B cell (primary cell): ENCODE results near the gene AQP10. TPM values are rescaled to one million over a fixed set of nuclear protein-coding genes. Genes with fewer than 3 reads are reported as not detected.

ENCODE experiments used
- ATAC-seq: fragments of 200-7000 bp; cut with Tn5 transposase; one replicate; pipeline ENCODE4 v1.10.0; 2021; ENCODE audit warnings: low read depth, mild to moderate bottlenecking, moderate number of reproducible peaks, moderate library complexity
- CTCF ChIA-PET: fragments of 350-600 bp; sonication (Branson Sonifier 250); formaldehyde crosslinking; loops from one replicate; lab custom pipeline; 2021; ENCODE audit warnings: antibody characterized with exemption, inconsistent platforms; lab: Charles Lee
- POLR2A ChIA-PET: fragments of 350-600 bp; sonication (Branson Sonifier 250); formaldehyde crosslinking; loops from one replicate; lab custom pipeline; 2021; ENCODE audit warnings: antibody characterized with exemption; lab: Charles Lee
- DNase-seq: peaks from one replicate; pipeline ENCODE4 v3.0.0; 2013
- H2AFZ ChIP-seq: 2 replicates; pipeline ENCODE4 v1.6.1; 2012; ENCODE audit warnings: mild to moderate bottlenecking, low read depth, low read length; ENCODE audit not compliant: insufficient read depth, poor library complexity, severe bottlenecking
- H3K27ac ChIP-seq, 2 donors: 1 replicate in 1 of 2; 2 replicates in 1 of 2; pipeline ENCODE4 v1.5.1; 2012 to 2013; ENCODE audit warnings: low read length in 2 of 2, mild to moderate bottlenecking in 2 of 2, moderate library complexity in 1 of 2
- H3K27me3 ChIP-seq, 4 experiments: fragments of 200-600 bp in 1 of 4; sonication (generic) in 1 of 4; replicated peaks in 1 of 4; 1 replicate in 2 of 4; 2 replicates in 2 of 4; pipeline versions ENCODE4 v1.6.1 to v1.7.0; 2013 to 2016; ENCODE audit warnings: low read length in 3 of 4, mild to moderate bottlenecking in 2 of 4, mixed read lengths in 1 of 4, moderate library complexity in 1 of 4; ENCODE audit not compliant: insufficient read depth in 4 of 4, control insufficient read depth in 3 of 4; ENCODE audit errors: control extremely low read depth in 1 of 4
- H3K36me3 ChIP-seq, 2 experiments: replicated peaks in 1 of 2; 1 replicate in 1 of 2; 2 replicates in 1 of 2; pipeline versions ENCODE4 v1.6.1 to v1.7.1; 2013; ENCODE audit warnings: low read length in 1 of 2; ENCODE audit not compliant: insufficient read depth in 2 of 2, control insufficient read depth in 1 of 2; ENCODE audit errors: control extremely low read depth in 1 of 2, extremely low read depth in 1 of 2
- H3K4me1 ChIP-seq, 2 donors: fragments of 200-600 bp in 1 of 2; sonication (generic) in 1 of 2; 1 replicate in 1 of 2; 2 replicates in 1 of 2; pipeline versions ENCODE4 v1.5.1 to v1.6.1; 2013 to 2017; ENCODE audit warnings: low read length in 2 of 2; ENCODE audit not compliant: control insufficient read depth in 2 of 2, insufficient read depth in 2 of 2
- H3K4me2 ChIP-seq: replicated peaks from 2 replicates; pipeline ENCODE3; 2012; ENCODE audit warnings: mild to moderate bottlenecking, low read depth, low read length; ENCODE audit not compliant: poor library complexity, severe bottlenecking
- H3K4me3 ChIP-seq, 5 experiments: fragments of 200-600 bp in 1 of 5; sonication (generic) in 1 of 5; 1 replicate in 3 of 5; 2 replicates in 2 of 5; pipeline versions ENCODE4 v1.5.1 to v1.7.0; 2011 to 2016; ENCODE audit warnings: low read length in 4 of 5, mild to moderate bottlenecking in 4 of 5, low read depth in 2 of 5, control low read depth in 1 of 5, moderate library complexity in 1 of 5; ENCODE audit not compliant: insufficient read depth in 1 of 5; ENCODE audit errors: control extremely low read depth in 1 of 5, extremely low read depth in 1 of 5
- H3K79me2 ChIP-seq: fragments of 200-600 bp; sonication (generic); one replicate; pipeline ENCODE4 v1.6.0; 2016; ENCODE audit warnings: low read length; ENCODE audit not compliant: control insufficient read depth, insufficient read depth
- H3K9ac ChIP-seq: fragments of 200-600 bp; sonication (generic); 2 replicates; pipeline ENCODE4 v1.6.1; 2017; ENCODE audit warnings: mild to moderate bottlenecking, low read length, moderate library complexity
- H3K9me3 ChIP-seq, 3 donors: one replicate each; pipeline versions ENCODE4 v1.6.1 to v1.7.1; 2013; ENCODE audit warnings: low read length in 2 of 3; ENCODE audit not compliant: control insufficient read depth in 2 of 3, insufficient read depth in 1 of 3; ENCODE audit errors: control extremely low read depth in 1 of 3
- H4K20me1 ChIP-seq: 2 replicates; pipeline ENCODE4 v1.6.0; 2012; ENCODE audit warnings: mild to moderate bottlenecking, low read length; ENCODE audit not compliant: insufficient read depth, control insufficient read depth, poor library complexity, severe bottlenecking
- H3K27ac Mint-ChIP-seq: one replicate; pipeline ENCODE4 v1.8.0; 2021; ENCODE audit warnings: mixed read lengths
- H3K27me3 Mint-ChIP-seq: one replicate; pipeline ENCODE4 v1.8.0; 2021; ENCODE audit warnings: mixed read lengths
- H3K4me1 Mint-ChIP-seq: one replicate; pipeline ENCODE4 v1.8.0; 2021; ENCODE audit warnings: mixed read lengths
- H3K4me3 Mint-ChIP-seq: one replicate; pipeline ENCODE4 v1.8.0; 2021; ENCODE audit warnings: mixed read lengths
- H3K9me3 Mint-ChIP-seq: one replicate; pipeline ENCODE4 v1.8.0; 2022; ENCODE audit warnings: mixed read lengths; ENCODE audit not compliant: insufficient read depth
- EZH2 ChIP-seq: IDR thresholded peaks from 2 replicates; pipeline ENCODE4 v1.6.1; 2012; ENCODE audit warnings: borderline replicate concordance, low read depth, mild to moderate bottlenecking, moderate library complexity, low read length; ENCODE audit not compliant: insufficient read depth, poor library complexity, severe bottlenecking
- WGBS: methylation state at CpG from one replicate; pipeline ENCODE4 v1.1.5; 2013; ENCODE audit warnings: missing lambda C conversion rate; ENCODE audit not compliant: insufficient coverage; 5-methylcytosine and 5-hydroxymethylcytosine counted together
- intact Hi-C: fragments of 100-400 bp; cut with micrococcal nuclease; formaldehyde crosslinking; loops from one replicate; pipeline ENCODE4 v1.10.0; 2022
- polyA plus RNA-seq: library from polyadenylated mRNA; depleted of rRNA; stranded (reverse); fragments of >200 nt; gene quantifications from 2 replicates; pipeline ENCODE4 v1.2.3, GENCODE V29; 2012
- total RNA-seq, 2 donors: library from RNA; stranded (reverse); fragments of 120-200 nt in 1 of 2; gene quantifications; 1 replicate in 1 of 2; 2 replicates in 1 of 2; pipeline versions ENCODE4 v1.2.3 to v1.2.4, GENCODE V29; 2013 to 2022
- TF ChIP-seq, protein P1 (sequence below): fragments of 200-600 bp; IDR thresholded peaks from one replicate; pipeline ENCODE4 v1.8.0; 2022; ENCODE audit warnings: antibody characterized with exemption, mild to moderate bottlenecking

Gene AQP10
- total and polyA plus RNA-seq, 2 donors (not counting 1 experiment from before 2014, with no cell fraction given), result 0.06 TPM; not detected in 1

DNA sequence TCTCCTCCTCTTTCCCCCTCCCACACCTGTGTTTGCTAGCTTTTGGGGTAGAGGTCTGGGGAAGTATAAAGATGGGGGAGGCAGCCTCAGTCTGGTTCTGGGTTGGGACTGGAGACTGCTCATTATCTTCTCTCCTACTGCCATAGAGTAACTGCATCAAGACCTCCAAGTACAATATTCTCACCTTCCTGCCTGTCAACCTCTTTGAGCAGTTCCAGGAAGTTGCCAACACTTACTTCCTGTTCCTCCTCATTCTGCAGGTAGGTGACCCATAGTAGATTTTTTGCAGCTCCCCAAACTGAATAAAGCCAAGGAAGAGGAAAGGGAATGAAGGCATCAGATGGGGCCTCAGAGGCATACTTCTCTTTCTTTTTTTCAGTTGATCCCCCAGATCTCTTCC, 9.8 kb downstream of the AQP10 start:
- ATAC-seq (no peak), DNase-seq (no peak)
- H3K9me3 Mint-ChIP-seq, result no peaks in the 10 kb centered on the region
- peaks cover 42 to 57% of the 10 kb centered on the region in 2 donors for H3K4me1 ChIP-seq
- ChIA-PET CTCF (interaction anchor here (0.8 kb wide), 1 partner anchor 229 kb away, joined by 3 read pairs; no protein-coding TSS in a partner anchor), POLR2A (no interaction called here)
- H3K36me3 ChIP-seq, result peaks cover 0 to 25% of the 10 kb centered on the region in 2 experiments
- no peaks in the 10 kb centered on the region for H3K27me3 ChIP-seq
- intact Hi-C loops, result no loop called here
- H3K4me1 Mint-ChIP-seq, result peaks cover 53% of the 10 kb centered on the region
- peaks cover 14% of the 10 kb centered on the region for H4K20me1 ChIP-seq
- H3K27ac ChIP-seq, result no peak overlapping the region
- H3K27me3 Mint-ChIP-seq, result no peaks in the 10 kb centered on the region
- no peaks in the 10 kb centered on the region for H3K79me2 ChIP-seq
- peak overlapping the region; percentile 13 for H3K4me3 Mint-ChIP-seq
- H3K9ac ChIP-seq, result no peak overlapping the region
- H3K27ac Mint-ChIP-seq, result peak overlapping the region; percentile 50
- H3K9me3 ChIP-seq, result no peaks in the 10 kb centered on the region
- no peak overlapping the region for H2AFZ ChIP-seq
- TF ChIP-seq, protein P1, sequence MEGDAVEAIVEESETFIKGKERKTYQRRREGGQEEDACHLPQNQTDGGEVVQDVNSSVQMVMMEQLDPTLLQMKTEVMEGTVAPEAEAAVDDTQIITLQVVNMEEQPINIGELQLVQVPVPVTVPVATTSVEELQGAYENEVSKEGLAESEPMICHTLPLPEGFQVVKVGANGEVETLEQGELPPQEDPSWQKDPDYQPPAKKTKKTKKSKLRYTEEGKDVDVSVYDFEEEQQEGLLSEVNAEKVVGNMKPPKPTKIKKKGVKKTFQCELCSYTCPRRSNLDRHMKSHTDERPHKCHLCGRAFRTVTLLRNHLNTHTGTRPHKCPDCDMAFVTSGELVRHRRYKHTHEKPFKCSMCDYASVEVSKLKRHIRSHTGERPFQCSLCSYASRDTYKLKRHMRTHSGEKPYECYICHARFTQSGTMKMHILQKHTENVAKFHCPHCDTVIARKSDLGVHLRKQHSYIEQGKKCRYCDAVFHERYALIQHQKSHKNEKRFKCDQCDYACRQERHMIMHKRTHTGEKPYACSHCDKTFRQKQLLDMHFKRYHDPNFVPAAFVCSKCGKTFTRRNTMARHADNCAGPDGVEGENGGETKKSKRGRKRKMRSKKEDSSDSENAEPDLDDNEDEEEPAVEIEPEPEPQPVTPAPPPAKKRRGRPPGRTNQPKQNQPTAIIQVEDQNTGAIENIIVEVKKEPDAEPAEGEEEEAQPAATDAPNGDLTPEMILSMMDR, result no peak
- TF ChIP-seq EZH2, result no peak
- no peak overlapping the region for H3K4me3 ChIP-seq
- peak overlapping the region; percentile 16 for H3K4me2 ChIP-seq

DNA sequence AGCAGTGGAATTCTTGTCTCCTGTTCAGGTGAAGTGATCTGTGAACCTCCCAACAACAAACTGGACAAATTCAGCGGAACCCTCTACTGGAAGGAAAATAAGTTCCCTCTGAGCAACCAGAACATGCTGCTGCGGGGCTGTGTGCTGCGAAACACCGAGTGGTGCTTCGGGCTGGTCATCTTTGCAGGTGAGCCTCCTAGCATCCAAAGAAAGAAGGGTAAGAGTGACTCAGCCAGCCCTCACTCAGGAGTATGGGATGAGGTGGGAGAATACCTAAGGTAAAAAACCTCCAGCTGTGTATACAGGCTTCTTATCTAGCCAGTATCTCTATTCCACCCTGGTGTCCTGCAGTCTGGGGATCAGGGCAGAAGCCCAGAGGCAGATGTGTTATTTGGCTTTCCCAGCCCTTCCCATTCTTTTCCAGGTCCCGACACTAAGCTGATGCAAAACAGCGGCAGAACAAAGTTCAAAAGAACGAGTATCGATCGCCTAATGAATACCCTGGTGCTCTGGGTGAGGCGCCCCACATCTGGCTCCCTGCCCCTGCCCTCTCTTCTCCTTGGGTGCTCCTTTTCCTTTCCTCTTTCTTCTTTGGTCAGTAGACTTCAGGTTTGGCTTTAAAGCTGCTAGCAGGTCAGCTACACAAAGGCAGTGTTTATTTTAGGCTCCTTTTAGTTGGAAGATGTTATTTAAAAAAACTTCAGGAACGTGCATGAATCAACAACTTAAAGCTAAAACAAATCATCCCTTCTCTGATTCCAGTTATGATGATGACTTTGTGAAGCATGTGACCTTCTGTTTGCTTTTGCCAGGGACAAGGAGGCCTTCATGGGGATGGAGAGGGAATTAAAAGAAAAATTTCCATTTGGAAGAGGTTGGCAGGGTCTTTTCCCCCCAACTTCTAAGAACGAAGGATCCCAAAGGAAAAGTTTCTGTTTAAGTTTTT, 13.5 kb downstream of the AQP10 start:
- H3K4me1 ChIP-seq, result peaks cover 15 to 24% of the 10 kb centered on the region in 2 donors
- peaks cover 21% of the 10 kb centered on the region for H3K4me1 Mint-ChIP-seq
- H3K36me3 ChIP-seq, result peaks cover 0 to 44% of the 10 kb centered on the region in 2 experiments
- no peak overlapping the region for H3K27ac Mint-ChIP-seq
- H2AFZ ChIP-seq, result peak overlapping the region; percentile 49
- no peaks in the 10 kb centered on the region for H3K27me3 ChIP-seq
- peak overlapping the region; percentile 29 for H3K4me2 ChIP-seq
- no peak overlapping the region for H3K4me3 Mint-ChIP-seq
- H3K9me3 Mint-ChIP-seq, result no peaks in the 10 kb centered on the region
- ATAC-seq (no peak), DNase-seq (no peak)
- no peak overlapping the region for H3K9ac ChIP-seq
- TF ChIP-seq, protein P1, result no peak
- TF ChIP-seq EZH2, result no peak
- H3K79me2 ChIP-seq, result no peaks in the 10 kb centered on the region
- no peaks in the 10 kb centered on the region for H3K27me3 Mint-ChIP-seq
- CTCF ChIA-PET, result interaction anchor here (0.6 to 7.0 kb wide), 38 partner anchors 10 to 917 kb away, joined by 3 to 148 read pairs (median 4); partner anchors contain the start of genes AQP10, ATP8B2, HAX1 and PMVK
- H3K9me3 ChIP-seq, result no peaks in the 10 kb centered on the region
- intact Hi-C loops, result loop anchor here (1.0 to 2.0 kb wide), 3 partner anchors 10 to 135 kb away; partner anchors contain the start of gene HAX1
- POLR2A ChIA-PET, result interaction anchor here (0.6 to 1.8 kb wide), 2 partner anchors 9 to 132 kb away, joined by 4 to 13 read pairs; partner anchors contain the start of gene ATP8B2
- no peak overlapping the region for H3K27ac ChIP-seq
- WGBS, result 84% methylated on average over 7 of the region's 13 CpGs
- peaks cover 8% of the 10 kb centered on the region for H4K20me1 ChIP-seq
- H3K4me3 ChIP-seq, result no peak overlapping the region
